ENCODE measurements around the gene ZNF692.

Gene ZNF692

DNA sequence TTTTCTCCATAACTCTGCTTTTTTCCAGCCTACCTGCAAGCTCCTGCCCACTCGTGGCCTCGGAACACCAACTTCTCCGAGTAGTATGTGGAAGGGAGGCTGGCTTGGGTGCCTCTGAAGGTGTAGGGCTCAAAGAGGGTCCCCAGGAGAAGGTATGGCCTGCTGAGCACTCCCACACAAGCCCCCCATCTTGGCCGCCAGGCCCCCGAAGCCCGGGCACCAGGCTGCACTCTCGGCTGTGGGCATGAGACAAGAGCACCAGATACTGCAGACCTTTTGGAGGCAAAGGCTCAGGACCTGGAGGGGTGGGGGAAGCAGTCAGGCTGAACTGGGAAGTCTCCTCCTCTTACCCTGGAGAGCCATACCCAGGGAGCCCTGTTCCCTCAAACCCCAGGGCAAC is 1.7 kb downstream of the ZNF692 start:
- H3K27ac ChIP-seq = peak overlapping the region; percentile 90
- no peak for DNase-seq (ENCODE audit: low spot score)
- TF ChIP-seq, protein P1, sequence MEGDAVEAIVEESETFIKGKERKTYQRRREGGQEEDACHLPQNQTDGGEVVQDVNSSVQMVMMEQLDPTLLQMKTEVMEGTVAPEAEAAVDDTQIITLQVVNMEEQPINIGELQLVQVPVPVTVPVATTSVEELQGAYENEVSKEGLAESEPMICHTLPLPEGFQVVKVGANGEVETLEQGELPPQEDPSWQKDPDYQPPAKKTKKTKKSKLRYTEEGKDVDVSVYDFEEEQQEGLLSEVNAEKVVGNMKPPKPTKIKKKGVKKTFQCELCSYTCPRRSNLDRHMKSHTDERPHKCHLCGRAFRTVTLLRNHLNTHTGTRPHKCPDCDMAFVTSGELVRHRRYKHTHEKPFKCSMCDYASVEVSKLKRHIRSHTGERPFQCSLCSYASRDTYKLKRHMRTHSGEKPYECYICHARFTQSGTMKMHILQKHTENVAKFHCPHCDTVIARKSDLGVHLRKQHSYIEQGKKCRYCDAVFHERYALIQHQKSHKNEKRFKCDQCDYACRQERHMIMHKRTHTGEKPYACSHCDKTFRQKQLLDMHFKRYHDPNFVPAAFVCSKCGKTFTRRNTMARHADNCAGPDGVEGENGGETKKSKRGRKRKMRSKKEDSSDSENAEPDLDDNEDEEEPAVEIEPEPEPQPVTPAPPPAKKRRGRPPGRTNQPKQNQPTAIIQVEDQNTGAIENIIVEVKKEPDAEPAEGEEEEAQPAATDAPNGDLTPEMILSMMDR (conservative IDR thresholded peaks at IDR 0.05; ENCODE audit: low read depth) = no peak
- CTCF ChIA-PET = no interaction called here
- POLR2A ChIA-PET (ENCODE audit: low non-redundant PET) = no interaction called here

GRCh38 chr1:248856176-248856575 is 2.7 kb downstream of the ZNF692 start:
- CTCF ChIA-PET = no interaction called here
- H3K27ac ChIP-seq = no peak overlapping the region
- TF ChIP-seq, protein P1 (conservative IDR thresholded peaks at IDR 0.05; ENCODE audit: low read depth) = no peak
- no peak for DNase-seq (ENCODE audit: low spot score)
- POLR2A ChIA-PET (ENCODE audit: low non-redundant PET) = no interaction called here

- DNase-seq (ENCODE audit: low spot score) = no peak
- TF ChIP-seq, protein P1 (conservative IDR thresholded peaks at IDR 0.05; ENCODE audit: low read depth) = no peak
- POLR2A ChIA-PET (ENCODE audit: low non-redundant PET) = no interaction called here
- CTCF ChIA-PET = no interaction called here
- H3K27ac ChIP-seq = no peak overlapping the region
Measured at GRCh38 chr1:248855580-248855979, 3.3 kb downstream of the ZNF692 start.

DNA sequence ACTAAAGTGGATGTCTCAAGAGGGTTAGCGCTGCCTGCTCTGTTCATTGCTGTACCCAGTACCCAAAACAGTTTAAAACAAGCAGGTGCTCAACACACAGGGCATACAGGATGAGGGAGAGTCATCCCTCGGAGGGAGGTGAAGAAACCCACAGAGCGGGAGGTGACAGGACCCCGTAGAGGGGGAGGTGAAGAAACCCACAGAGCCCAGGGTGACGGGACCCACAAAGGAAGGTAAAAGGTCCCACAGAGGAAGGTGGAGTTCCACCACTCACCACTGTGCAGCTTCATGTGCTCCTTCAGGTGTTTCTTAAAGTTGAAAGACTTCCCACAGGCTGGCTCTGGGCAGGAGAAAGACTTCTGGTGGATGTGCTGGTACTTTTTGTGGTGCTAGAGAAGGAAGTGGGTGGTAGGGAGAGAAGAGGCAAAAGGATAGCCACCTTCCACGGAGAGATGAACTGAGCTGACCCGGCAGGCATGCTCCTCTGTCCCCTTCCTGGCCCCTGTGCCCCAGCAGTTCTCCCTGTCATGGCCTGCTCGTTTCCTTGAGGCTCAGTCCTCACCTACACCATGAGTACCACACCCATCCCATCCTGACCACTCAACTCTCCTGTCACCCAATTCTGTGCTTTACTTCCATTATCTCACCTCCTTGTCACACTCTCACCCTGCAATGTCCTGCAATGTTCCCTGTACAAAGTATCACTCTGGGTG is 5.1 kb downstream of the ZNF692 start:
- no peak for DNase-seq (ENCODE audit: low spot score)
- CTCF ChIA-PET = no interaction called here
- POLR2A ChIA-PET (ENCODE audit: low non-redundant PET) = no interaction called here
- no peak overlapping the region for H3K27ac ChIP-seq
- TF ChIP-seq, protein P1 (conservative IDR thresholded peaks at IDR 0.05; ENCODE audit: low read depth) = no peak

DNA sequence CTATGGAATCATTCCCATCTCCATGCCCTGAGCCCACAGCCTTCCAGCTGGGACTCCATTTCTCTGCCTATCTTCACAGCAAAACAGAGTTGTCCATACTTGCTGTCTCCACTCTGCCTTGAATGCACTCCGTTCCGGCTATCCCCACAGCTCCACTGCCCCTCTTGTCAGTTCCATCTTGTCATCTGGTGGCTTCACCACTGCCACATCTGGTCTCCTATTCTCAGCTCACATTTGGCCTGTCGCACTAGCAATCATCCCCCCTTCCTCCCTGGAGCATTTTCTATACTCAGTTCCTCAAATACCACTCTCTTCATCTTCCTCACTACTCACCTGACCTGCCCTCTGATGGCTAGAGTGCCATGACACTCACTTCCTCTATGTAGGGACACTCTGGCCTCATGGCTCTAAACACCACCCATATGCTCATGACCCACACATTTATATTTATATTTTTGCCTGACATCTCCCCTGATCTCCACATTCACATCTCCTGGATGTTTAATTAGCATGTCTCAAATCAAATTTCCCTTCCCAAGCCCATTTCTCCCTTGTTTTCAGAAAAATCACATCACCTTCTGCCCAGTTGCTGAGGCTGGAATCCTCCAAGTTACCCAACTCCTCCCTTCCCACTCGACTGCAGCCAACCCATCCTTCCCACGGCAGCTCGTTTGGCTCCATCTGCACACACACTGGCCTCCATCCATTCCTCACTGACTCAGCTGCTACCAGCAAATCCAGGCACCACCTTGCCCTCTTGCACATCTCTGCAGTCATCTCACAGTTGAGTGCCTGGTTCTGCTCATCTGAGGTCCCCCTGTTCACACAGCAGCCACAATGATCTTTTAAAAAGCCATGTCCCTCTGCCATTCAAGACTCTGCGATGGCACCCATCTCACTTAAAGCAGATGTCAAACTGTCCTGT is 6.1 kb downstream of the ZNF692 start:
- TF ChIP-seq, protein P1 (conservative IDR thresholded peaks at IDR 0.05; ENCODE audit: low read depth) = no peak
- no peak overlapping the region for H3K27ac ChIP-seq
- POLR2A ChIA-PET (ENCODE audit: low non-redundant PET) = no interaction called here
- CTCF ChIA-PET = interaction anchor here (0.6 kb wide), 1 partner anchor 8 kb away, joined by 3 read pairs; no protein-coding TSS in a partner anchor
- DNase-seq (ENCODE audit: low spot score) = no peak

- TF ChIP-seq, protein P1 (conservative IDR thresholded peaks at IDR 0.05; ENCODE audit: low read depth) = no peak
- CTCF ChIA-PET = no interaction called here
- POLR2A ChIA-PET (ENCODE audit: low non-redundant PET) = interaction anchor here (1.1 kb wide), 1 partner anchor 13 kb away, joined by 8 read pairs; the partner anchor contains the start of gene ZNF672
- no peak for DNase-seq (ENCODE audit: low spot score)
- peak overlapping the region; percentile 61; the same call in 1 of the 2 replicates for H3K27ac ChIP-seq
Measured at GRCh38 chr1:248851390-248851789, 7.5 kb downstream of the ZNF692 start.

Measured in RWPE1 (cell line).